Activated CD8-positive, alpha-beta T cell treated with anti-CD3 and anti-CD28 coated beads, Interleukin-2, amount 10 ng/mL, durations not matched to agents 7 days and 5 days (primary cell): ENCODE results near the gene RNF207. TPM values are rescaled to one million over a fixed set of nuclear protein-coding genes. Genes with fewer than 3 reads are reported as not detected.
A peak's percentile ranks its signal among the peaks of the same experiment; 100 is the strongest.
"Not testable (repeated sequence)": the region's sequence is repeated elsewhere in the genome, so short reads cannot be mapped to it uniquely, and the experiment has no call there.

ENCODE experiments used
- ATAC-seq: fragments of 150-1000 bp; cut with Tn5 transposase; one replicate; pipeline ENCODE4 v1.10.0; 2021; ENCODE audit warnings: moderate library complexity
- CTCF ChIA-PET: fragments of 350-600 bp; sonication (Branson Sonifier 250); formaldehyde crosslinking; loops from one replicate; lab custom pipeline; 2021; ENCODE audit warnings: antibody characterized with exemption; lab: Charles Lee
- POLR2A ChIA-PET: fragments of 350-600 bp; sonication (Branson Sonifier 250); formaldehyde crosslinking; loops from one replicate; lab custom pipeline; 2021; ENCODE audit warnings: antibody characterized with exemption; lab: Charles Lee
- DNase-seq: peaks from one replicate; pipeline ENCODE4 v3.0.0-alpha.2; 2020
- H3K27ac Mint-ChIP-seq: one replicate; pipeline ENCODE4 v1.8.0; 2021; ENCODE audit warnings: mild to moderate bottlenecking, mixed read lengths
- H3K27me3 Mint-ChIP-seq: one replicate; pipeline ENCODE4 v1.8.0; 2021; ENCODE audit warnings: low read depth, mixed read lengths
- H3K36me3 Mint-ChIP-seq: one replicate; pipeline ENCODE4 v1.8.0; 2021; ENCODE audit warnings: low read depth, mixed read lengths
- H3K4me1 Mint-ChIP-seq: one replicate; pipeline ENCODE4 v1.8.0; 2021; ENCODE audit warnings: low read depth, mixed read lengths
- H3K4me3 Mint-ChIP-seq: one replicate; pipeline ENCODE4 v1.8.0; 2021; ENCODE audit warnings: mild to moderate bottlenecking, mixed read lengths
- H3K9me3 Mint-ChIP-seq: one replicate; pipeline ENCODE4 v1.8.0; 2022; ENCODE audit warnings: mixed read lengths; ENCODE audit not compliant: insufficient read depth
- total RNA-seq, 2 experiments: library from RNA; stranded (reverse); gene quantifications; one replicate each; pipeline ENCODE4 v1.2.3, GENCODE V29; 2021

Gene RNF207
- total RNA-seq, 2 experiments from 2014 or later = 1.6 to 2.0 TPM

- CTCF ChIA-PET = interaction anchor here (1.0 kb wide), 1 partner anchor 26 kb away, joined by 3 read pairs; no protein-coding TSS in a partner anchor
Measured at GRCh38 chr1:6208723-6209660, 3.1 kb downstream of the RNF207 start.

GRCh38 chr1:6209661-6210580 is 4.0 kb downstream of the RNF207 start:
- peaks cover 27% of the 10 kb centered on the region for H3K27me3 Mint-ChIP-seq
- DNase-seq = peak; percentile 34
- H3K4me1 Mint-ChIP-seq = peaks cover 23% of the 10 kb centered on the region
- H3K4me3 Mint-ChIP-seq = peak overlapping the region; percentile 15
- no peak for ATAC-seq
- H3K9me3 Mint-ChIP-seq = no peaks in the 10 kb centered on the region
- ChIA-PET POLR2A (interaction anchor here (0.7 kb wide), 1 partner anchor 8 kb away, joined by 3 read pairs; no protein-coding TSS in a partner anchor), CTCF (interaction anchor here (0.7 to 1.0 kb wide), 2 partner anchors 22 to 25 kb away, joined by 3 read pairs; no protein-coding TSS in a partner anchor)
- no peak overlapping the region for H3K27ac Mint-ChIP-seq
- no peaks in the 10 kb centered on the region for H3K36me3 Mint-ChIP-seq

More at GRCh38 chr1:6208723-6209660, 3.1 kb downstream of the RNF207 start:
- Mint-ChIP-seq H3K9me3 (no peaks in the 10 kb centered on the region), H3K27me3 (peaks cover 27% of the 10 kb centered on the region), H3K4me1 (peaks cover 27% of the 10 kb centered on the region), H3K36me3 (no peaks in the 10 kb centered on the region), H3K27ac (no peak overlapping the region), H3K4me3 (peak overlapping the region; percentile 15)
- DNase-seq = no peak
- POLR2A ChIA-PET = interaction anchor here (0.7 kb wide), 1 partner anchor 7 kb away, joined by 3 read pairs; no protein-coding TSS in a partner anchor
- peak; percentile 45 for ATAC-seq

GRCh38 chr1:6210591-6211355 is 4.9 kb downstream of the RNF207 start:
- H3K4me1 Mint-ChIP-seq = peaks cover 21% of the 10 kb centered on the region
- no peaks in the 10 kb centered on the region for H3K9me3 Mint-ChIP-seq
- POLR2A ChIA-PET = no interaction called here
- no peak overlapping the region for H3K4me3 Mint-ChIP-seq
- CTCF ChIA-PET = no interaction called here
- H3K36me3 Mint-ChIP-seq = no peaks in the 10 kb centered on the region
- no peak for DNase-seq
- peaks cover 32% of the 10 kb centered on the region for H3K27me3 Mint-ChIP-seq
- no peak overlapping the region for H3K27ac Mint-ChIP-seq
- no peak for ATAC-seq

GRCh38 chr1:6211731-6212130 is 5.8 kb downstream of the RNF207 start:
- H3K27me3 Mint-ChIP-seq = peaks cover 29% of the 10 kb centered on the region
- H3K4me3 Mint-ChIP-seq = no peak overlapping the region
- no peaks in the 10 kb centered on the region for H3K9me3 Mint-ChIP-seq
- ATAC-seq (no peak), DNase-seq (no peak)
- ChIA-PET POLR2A (no interaction called here), CTCF (interaction anchor here (1.5 kb wide), 1 partner anchor 34 kb away, joined by 7 read pairs; no protein-coding TSS in a partner anchor)
- H3K27ac Mint-ChIP-seq = no peak overlapping the region
- H3K4me1 Mint-ChIP-seq = peaks cover 17% of the 10 kb centered on the region
- H3K36me3 Mint-ChIP-seq = no peaks in the 10 kb centered on the region

DNA sequence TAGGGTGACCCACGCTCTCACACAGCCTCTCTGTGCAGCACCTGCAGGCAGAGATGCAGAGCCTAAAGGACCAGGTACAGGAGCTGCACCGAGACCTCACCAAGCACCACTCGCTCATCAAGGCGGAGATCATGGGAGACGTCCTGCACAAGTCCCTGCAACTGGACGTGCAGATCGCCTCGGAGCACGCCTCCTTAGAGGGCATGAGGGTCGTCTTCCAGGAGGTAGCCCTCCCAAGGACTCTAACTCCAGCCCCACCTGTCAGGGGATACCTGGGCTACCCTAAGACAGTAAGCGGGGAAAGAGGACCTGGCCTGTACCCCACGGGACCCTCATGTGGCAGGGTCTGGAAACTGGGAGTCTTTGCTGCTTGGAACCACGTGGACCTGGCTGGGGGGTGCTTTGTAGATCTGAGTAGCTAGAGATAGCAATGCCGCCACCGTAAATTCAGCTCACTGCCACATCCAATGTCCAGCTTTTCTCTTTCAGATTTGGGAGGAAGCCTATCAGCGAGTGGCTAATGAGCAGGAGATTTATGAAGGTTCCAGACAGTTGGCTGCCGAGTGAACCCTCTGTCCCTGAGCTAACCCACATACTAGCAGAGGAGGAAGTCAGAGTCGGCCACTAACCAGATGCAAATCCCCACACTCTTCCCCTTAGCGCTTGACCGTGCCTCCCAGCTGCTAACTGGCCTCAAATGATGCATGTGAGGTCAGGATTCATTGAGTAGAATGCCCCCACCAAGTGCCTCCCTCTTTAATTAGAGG is 6.5 kb downstream of the RNF207 start:
- Mint-ChIP-seq H3K4me3 (no peak overlapping the region), H3K36me3 (no peaks in the 10 kb centered on the region), H3K4me1 (peaks cover 15% of the 10 kb centered on the region), H3K27me3 (peaks cover 24% of the 10 kb centered on the region), H3K27ac (no peak overlapping the region), H3K9me3 (no peaks in the 10 kb centered on the region)
- no peak for DNase-seq
- ChIA-PET POLR2A (no interaction called here), CTCF (interaction anchor here (1.5 to 4.3 kb wide), 2 partner anchors 7 to 33 kb away, joined by 7 to 20 read pairs; partner anchors contain the start of gene RNF207)
- no peak for ATAC-seq

- H3K27me3 Mint-ChIP-seq = peaks cover 5% of the 10 kb centered on the region
- H3K36me3 Mint-ChIP-seq = peaks cover 15% of the 10 kb centered on the region
- no peaks in the 10 kb centered on the region for H3K9me3 Mint-ChIP-seq
- no peak overlapping the region for H3K27ac Mint-ChIP-seq
- H3K4me3 Mint-ChIP-seq = no peak overlapping the region
- ATAC-seq (no peak), DNase-seq (no peak)
- no peaks in the 10 kb centered on the region for H3K4me1 Mint-ChIP-seq
- CTCF ChIA-PET = no interaction called here
- POLR2A ChIA-PET = interaction anchor here (0.6 kb wide), 1 partner anchor 1257 kb away, joined by 3 read pairs; no protein-coding TSS in a partner anchor
Measured at GRCh38 chr1:6218375-6219164, 12.7 kb downstream of the RNF207 start.

GRCh38 chr1:6219641-6220040 is 13.7 kb downstream of the RNF207 start:
- POLR2A ChIA-PET, H3K9me3 Mint-ChIP-seq, H3K4me3 Mint-ChIP-seq, DNase-seq, H3K4me1 Mint-ChIP-seq, H3K27ac Mint-ChIP-seq, H3K27me3 Mint-ChIP-seq, ATAC-seq: not testable (repeated sequence)
- CTCF ChIA-PET = interaction anchor here (1.9 kb wide), 1 partner anchor 15 kb away, joined by 7 read pairs; the partner anchor contains the start of gene RNF207
- peaks cover 26% of the 10 kb centered on the region for H3K36me3 Mint-ChIP-seq

DNA sequence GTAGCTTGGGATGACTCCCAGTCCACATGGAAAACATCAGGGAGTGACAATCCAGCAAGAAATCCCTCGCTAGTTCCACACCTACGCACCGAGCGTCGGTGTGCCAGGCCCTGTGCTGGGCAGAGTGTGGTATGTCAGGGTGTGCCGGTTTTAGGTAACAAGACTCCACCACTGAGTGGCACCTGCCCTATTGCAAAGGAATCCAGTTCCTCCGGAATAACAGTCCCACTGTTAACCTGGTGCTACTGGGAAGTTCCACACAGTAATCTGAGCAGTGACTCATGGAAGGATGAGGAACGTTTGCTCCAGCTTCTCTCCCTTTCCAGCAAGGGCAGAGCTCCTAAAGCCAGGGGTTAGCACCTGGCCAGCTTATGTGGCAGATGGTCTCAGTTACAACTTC is 14.3 kb downstream of the RNF207 start:
- Mint-ChIP-seq H3K27ac (no peak overlapping the region), H3K4me3 (no peak overlapping the region), H3K4me1 (no peaks in the 10 kb centered on the region), H3K36me3 (peaks cover 32% of the 10 kb centered on the region), H3K27me3 (peaks cover 4% of the 10 kb centered on the region), H3K9me3 (no peaks in the 10 kb centered on the region)
- POLR2A ChIA-PET = no interaction called here
- CTCF ChIA-PET = interaction anchor here (1.9 kb wide), 1 partner anchor 15 kb away, joined by 7 read pairs; the partner anchor contains the start of gene RNF207
- no peak for DNase-seq
- ATAC-seq = no peak

GRCh38 chr1:6221210-6221784 is 15.4 kb downstream of the RNF207 start:
- no peak for DNase-seq
- Mint-ChIP-seq H3K4me1 (peaks cover under 1% of the 10 kb centered on the region), H3K9me3 (no peaks in the 10 kb centered on the region), H3K27ac (no peak overlapping the region), H3K4me3 (no peak overlapping the region), H3K36me3 (peaks cover 40% of the 10 kb centered on the region), H3K27me3 (no peaks in the 10 kb centered on the region)
- POLR2A ChIA-PET = no interaction called here
- CTCF ChIA-PET = interaction anchor here (1.9 kb wide), 1 partner anchor 16 kb away, joined by 7 read pairs; the partner anchor contains the start of gene RNF207
- ATAC-seq = no peak
